HG02588 (cell line): Measurements from ENCODE around the gene MGLL.
A peak's percentile ranks its signal among the peaks of the same experiment; 100 is the strongest.

Experiments
- ATAC-seq: cut with Tn5 transposase; IDR thresholded peaks from one replicate; pipeline ENCODE4 v1.9.1; 2021; ENCODE audit warnings: mild to moderate bottlenecking, moderate library complexity; ENCODE audit not compliant: unreplicated experiment

Gene MGLL

DNA sequence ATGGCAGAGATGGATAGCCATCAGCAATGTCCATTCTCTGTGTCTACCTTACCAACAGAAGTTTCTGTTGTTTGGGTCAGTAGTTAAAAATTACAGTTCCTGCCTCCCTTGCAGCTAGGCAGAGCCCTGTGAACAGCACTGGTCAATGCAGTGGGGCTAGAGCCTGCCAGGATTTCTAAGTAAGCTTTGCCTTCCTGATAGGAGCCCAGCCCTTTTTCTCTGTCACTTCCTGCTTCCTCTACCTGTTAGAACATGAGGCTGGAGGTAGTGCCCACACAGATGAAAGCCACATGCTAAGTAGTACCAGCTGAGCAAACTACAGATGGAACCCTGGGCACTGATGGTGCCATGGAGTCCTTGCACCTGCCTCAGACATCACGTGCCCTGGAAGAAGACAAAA lies 45.0 kb downstream of the MGLL start:
- ATAC-seq = no peak

DNA sequence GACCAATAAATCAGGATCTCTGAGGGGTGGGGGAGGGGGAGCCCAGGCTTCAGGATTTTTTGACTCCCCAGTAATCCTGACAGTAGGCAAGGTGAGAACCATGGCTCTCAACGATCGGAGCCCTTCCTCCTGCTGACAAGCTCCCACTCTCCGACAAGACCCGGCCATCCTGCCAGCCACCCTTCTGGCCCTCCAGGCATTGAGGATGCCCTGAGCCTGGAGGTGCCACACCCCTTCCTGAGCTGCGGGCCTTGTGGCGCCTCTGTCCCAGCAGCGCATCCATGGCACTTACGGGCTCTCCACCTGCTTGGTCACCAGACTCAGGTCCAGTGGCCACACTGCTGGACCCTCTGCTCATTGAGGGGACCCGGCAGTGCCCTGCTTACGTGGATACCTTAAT lies 46.0 kb downstream of the MGLL start:
- no peak for ATAC-seq

DNA sequence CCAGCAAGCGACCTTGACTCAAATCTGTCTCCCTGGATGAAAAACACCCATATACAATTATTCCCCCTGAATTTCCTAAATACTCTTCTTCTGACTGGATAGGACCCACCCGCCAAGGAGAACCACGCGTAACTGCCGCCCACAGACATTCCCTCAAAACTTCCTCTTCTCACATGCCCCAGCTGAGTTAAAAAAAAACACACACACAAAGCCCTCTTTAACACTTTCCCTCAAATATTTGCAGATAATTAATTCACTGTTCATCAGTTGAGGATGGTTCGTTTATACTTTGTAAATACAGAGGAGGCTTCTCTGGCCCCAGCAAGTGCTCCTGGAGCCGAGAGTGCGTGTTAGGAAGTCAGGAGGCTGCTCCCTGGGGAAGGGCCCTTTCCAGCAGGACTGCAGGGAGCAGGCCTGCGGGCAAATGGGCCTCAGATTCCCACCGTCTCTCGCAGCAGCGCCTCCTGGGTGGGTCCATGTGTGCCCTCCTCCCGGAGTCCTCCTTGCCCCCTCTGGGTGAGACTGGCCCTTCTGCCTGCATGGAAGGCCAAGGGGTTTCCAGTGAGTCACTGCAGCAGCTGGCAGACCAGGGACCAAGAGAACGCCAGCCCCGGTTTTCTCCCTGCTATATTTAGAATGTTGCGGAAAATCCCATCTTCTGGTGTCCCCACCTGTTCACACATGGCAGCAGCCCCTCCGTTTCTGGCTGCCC lies 46.8 kb downstream of the MGLL start:
- ATAC-seq = no peak

DNA sequence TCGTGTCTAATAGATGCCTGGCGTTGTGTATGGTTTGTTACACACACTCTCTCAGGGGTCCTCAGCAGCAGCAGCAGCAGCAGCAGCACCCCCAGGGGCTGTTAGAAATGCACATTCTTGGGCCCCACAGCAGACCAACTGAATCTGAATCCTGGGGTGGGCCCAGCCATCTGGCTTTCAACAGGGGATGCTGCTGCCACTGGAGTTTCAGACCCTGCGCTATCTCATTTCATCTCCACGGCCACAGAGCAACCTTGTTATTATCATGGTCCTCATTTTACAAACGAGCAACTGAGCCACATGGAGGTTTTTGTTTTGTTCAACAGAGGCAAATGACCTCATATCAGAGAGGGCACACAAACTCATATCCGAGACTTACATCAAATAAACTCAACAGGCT lies 47.7 kb downstream of the MGLL start:
- no peak for ATAC-seq

DNA sequence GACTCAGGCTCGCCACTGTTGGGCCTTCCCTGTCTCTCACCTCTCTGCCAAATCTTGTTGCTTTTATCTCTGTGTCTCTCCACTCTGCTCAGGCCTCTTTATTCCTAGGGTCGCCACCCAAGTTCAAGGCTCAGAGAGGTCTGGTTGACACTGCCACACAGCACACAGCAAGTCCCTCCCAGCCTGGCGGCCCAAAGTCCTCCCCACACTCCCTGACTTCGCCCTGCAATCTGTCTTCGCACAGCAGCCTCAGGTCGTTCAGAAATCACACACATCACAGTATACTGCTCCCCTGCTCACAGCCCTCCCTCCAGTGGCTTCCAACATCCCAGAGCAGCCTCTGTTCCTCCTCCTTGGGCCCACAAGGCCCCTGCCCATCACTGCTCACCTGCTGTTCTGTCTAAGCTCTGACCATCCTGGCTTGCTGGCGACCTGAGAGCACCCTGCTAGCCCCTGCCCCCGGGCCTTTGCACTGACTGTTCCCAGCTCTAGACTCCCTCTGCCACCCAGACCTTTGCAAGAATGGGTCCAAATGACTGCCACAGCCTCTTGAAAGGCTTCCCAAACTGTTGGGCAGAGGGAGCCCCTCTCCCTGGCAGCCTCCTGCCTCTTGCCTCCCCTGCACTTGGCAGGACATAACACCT lies 48.4 kb downstream of the MGLL start:
- no peak for ATAC-seq

DNA sequence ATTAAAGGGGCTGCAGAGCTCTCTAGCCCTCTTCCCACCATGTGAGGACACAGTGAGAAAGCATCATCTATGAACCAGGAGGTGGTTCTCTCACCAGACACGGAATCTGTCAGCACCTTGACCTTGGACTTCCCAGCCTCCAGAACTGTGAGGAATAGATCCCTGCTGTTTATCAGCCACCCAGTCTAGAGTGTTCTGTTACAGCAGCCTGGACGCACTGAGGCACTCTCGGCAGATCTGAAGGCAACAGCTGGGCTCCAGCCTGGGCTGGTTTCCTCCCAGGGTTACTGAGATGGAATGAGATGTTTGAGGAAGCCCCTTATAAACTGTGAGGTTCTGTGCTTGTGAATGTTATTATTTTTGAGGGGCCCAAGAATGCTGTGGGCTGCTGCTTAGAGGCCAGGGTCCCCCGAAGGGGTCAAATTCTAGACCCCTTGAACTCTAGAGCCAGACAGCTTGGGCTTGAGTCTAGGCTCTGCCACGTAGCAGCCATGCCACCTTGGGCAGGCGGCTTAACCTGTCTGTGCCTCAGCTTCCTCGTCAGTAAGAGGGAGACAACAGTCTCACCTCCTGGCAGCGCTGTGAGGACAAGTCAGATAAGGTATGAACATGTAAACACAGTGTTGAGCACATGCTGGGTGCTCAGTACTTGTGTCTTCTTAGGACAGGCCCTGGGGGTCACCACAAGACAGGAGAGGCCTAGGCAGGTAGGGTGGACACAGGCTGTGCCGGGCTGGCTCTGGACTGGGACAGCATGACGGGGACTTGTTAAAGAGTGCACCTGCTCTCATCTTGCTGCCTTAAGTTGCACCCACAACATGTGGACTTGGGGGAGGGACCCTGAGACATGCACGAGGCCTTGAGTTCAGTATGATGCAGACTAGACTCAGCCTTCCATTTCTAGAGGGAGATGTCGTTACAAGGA lies 49.2 kb downstream of the MGLL start:
- no peak for ATAC-seq

DNA sequence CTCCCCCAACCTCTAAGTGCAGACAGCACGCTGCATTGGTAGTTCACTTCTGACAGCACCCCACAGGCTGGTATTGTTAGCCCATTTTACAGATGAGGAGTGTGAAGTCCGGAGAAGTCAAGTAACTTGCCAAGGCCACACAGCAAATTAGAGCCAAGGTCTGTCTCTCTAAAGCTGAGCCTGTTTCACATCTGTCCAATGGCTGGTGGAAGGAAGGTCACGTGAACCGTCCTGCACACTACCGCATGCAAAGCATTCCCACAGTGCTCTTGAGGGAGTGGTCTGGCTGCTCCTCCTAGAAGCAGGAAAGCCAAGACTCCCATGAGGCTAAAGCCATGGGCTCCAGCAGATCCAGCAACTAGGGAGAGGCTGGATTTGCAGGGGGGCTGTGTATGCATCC lies 50.0 kb downstream of the MGLL start:
- ATAC-seq = no peak

DNA sequence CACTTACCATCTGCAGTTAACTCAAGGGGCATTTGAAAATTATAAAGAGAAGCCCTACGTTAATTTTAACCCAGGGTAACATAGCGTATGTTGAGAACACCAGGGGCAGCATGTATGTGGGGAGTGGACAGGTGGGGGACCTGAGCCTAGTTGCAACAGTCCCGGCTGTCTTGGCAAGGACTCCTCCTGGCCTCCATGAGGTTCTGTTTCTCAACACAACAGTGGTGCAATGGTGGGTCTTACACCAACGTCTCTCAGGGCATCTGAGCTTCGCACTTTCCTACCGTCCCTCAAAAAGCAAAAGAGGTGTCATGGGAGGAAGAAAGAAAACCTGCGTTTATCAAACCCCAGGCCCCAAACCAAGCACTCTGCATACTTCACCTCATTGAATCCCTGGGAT lies 50.6 kb downstream of the MGLL start:
- no peak for ATAC-seq

DNA sequence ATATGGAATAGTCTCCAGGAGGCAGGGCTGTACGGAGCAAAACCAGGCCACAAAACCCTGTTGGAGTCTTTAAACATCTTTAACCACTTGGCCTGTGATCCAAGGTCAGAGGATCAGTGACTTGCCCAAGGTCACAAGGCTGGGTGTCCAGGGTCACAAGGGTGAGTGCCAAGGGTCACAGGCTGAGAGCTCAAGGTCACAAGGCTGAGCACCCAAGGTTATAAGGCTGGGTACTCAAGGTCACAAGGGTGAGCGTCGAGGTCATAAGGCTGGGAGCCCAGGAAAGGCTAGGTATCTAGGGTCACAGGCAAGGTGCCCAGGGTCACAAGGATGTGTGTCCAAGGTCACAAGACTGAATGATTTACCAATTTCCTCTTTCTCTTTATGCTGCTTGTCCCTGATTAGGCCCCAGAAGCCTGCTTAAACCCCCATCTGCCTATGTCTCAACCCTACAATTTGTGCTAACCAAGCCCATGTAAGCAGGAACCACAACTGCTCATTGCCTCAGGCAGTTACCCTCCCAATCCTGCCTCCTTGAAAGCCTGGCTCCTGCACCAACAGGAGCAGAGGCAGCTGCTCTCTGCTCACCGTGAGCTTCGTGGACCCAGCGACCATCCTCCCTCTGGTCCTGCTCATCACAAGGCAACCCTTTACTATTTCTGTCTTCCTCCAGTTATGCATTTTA lies 51.5 kb downstream of the MGLL start:
- ATAC-seq = no peak

DNA sequence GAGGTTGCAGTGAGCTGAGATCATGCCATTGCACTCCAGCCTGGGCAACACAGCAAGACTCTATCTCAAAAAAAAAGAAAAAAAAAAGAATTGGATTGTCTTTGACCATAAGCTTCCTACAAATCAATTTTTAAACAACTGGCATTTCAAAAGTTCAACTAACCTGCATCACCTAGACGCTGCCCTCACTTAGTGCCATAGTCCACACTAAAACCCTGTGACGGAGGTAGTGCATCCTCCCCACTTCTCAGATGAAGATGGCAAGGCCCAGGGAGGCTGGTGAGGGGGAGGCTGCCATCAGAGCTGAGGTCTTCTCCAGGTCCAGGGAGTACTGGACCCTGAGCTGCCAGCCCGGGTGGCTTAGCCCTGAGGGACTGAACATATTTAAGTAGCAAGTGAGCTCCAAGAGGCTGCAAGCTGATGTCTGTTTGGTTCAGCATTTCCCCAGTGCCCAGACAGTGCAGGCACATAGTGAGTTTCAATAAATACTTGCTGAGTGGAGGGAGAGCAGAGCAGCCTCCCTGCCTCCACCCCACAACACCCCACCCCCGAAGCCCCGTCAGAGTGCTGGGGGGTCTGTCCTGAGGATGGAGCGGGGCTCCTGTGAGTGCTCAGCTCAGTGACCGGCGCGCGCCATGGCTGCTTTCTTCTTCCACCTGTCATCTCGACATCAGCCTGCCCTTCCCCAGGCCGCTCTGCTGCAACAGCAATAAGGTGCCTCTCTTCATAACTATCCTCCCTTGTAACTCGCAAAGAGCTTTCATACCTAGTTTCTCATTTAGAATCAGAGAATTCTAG lies 52.8 kb downstream of the MGLL start:
- ATAC-seq = no peak

DNA sequence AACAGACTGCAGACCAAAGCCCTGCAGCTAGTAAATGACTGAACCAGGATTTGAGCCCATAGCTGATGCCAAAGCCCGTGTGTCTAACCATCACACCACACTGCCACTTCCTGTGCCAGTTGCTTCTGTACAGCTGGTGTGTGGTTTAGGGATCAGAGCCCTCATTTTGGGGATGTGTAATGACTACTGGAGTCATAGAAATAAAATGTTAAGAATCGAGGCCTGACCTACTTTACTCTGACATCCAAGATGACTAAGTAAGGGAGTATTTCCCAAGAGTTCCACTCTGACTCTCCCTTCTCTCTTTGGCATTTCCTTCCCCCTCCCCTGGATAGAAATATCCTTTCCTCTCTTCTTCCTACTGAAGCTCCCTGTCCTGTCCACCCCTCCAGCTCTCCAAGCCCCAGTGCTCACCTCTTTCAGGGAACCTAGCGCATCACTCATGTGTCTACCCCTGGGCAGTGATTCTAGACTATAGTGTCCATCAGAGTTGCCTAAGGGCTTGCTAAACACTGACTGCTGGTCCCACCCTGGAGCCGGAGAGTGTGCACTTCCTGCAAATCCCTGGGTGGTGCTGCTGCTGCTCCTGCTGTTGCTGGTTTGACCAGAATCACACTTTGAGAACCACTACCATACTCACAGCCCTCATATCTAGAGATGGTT lies 53.8 kb downstream of the MGLL start:
- ATAC-seq = no peak

DNA sequence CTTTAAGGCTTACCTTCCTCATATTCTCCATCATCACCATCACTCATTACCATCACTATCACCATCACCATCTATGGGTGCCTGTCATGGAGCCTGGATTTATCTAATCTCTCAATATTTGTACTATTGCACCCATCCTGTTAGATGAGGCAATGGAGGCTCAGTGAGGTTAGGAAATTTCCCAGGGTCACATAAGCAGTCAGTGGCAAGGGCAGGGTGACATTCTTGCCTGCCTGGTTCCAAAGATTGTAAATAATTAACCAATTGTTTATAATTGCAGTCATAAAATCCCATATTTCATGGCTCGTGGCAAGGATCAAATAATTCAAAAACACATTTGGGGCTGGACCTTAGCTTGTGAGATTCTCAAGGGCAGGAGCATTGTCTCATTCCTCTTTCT lies 55.2 kb downstream of the MGLL start:
- ATAC-seq = no peak

DNA sequence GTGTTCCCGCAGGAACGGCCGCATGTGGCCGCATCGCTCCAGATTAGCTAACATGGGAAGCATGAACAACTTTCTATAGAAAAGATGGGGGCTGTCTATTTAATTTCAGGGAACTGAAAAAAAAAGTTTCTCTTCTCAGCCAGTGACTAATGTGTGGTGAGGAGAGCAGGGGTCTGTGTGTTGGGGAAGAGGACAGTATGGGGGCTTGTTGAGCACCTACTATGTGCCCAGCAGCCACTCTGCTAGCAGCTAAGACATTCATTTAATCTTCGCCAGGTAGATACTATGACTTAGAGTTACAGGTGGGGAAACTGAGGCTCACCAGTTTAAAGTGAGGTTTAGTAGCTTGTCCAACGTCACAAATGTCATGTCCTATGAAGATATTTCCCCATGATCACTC lies 56.6 kb downstream of the MGLL start:
- ATAC-seq = no peak

DNA sequence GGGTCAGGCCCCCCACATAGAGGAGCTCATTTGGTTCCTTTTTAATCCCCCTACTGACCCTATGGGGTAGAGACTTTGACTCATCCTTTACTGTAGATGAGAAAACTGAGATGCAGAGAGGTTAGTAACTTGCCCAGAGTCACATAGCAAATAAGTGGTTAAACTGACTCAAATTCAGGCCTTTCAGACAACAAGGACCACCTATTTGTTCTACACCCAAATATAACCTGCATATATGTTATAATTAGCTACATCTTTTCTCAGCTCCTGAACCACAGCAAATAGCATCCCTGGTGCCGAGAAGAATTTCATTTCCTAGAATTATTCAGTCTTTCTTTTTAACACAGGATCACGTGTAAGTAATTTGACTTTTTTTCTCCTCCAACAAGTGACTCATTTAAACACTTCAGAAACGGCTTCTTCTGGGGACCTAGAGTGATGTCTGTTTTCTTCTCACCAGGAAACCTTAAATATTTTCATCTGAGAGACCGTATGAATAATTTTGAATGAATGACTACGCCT lies 57.4 kb downstream of the MGLL start:
- ATAC-seq = peak; percentile 25

DNA sequence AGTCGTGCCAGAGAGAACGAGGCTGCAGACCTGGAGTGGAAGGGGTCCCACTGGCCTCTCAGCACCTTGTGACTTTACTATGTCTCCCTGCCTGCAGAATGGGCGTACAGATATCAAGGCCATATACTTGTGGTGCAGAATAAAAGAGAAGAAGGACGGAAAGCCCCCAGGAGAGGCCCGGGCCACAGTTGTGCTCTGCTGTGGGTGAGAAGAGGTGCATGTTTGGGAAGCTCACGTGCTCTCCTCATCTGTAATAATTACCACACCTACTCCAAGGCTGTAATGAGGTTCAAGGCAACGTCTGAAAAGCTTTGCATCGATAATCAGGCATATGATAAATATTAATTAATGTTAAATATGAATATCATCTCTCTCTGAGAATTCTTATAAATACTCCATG lies 58.0 kb downstream of the MGLL start:
- no peak for ATAC-seq

DNA sequence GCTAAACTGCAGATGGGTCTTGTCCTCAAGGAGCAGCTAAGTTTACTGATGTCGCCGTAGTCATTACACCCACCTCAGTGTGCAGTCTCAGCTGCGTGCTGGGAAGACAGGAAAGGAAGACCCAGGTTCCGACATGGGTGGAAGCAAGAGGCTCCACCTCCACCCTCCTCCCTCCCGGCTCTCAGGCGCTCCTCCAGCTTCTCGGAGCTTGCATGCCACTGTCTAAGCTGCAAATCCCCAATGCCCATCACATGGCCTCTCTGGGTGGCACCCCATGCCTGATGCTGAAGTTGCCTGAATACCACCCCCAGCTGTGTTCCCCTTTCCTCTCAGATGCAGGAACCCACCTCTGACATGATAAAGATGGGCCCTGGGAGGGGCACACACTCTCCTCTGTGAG lies 58.5 kb downstream of the MGLL start:
- no peak for ATAC-seq

DNA sequence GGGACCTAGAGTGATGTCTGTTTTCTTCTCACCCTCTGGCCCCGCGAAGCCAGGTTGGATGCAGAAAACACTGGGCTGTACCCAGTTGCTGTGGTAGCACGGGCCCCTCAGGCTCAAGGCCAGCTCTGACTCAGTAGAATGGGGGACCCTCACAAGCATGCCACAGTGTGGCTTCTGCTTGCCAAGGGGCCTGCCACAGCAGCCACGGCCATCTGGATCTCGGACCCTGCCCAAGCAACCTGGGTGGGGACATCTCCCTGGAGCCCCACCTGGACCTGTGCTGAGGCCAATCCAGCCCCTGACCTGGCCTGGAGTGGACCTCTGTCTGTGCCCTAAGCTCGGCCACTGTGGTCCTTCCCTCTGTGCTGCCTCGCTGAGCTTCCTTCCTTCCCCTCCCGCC lies 59.0 kb downstream of the MGLL start:
- no peak for ATAC-seq

DNA sequence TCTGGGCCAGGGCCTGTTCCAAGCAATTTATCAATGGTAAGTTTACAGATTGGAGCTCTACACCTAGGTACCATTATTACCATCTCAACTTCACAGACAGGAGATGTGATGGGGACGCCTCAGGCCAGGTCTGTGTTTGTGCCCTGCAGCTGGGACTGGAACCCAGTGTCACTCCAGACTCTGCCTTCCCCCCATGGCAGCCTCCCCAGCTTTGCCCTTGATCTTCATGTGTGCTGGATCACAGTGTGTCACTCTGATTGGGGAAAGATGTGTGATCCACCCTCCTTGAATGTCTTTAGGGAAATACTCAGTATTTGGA lies 59.6 kb downstream of the MGLL start:
- no peak for ATAC-seq

DNA sequence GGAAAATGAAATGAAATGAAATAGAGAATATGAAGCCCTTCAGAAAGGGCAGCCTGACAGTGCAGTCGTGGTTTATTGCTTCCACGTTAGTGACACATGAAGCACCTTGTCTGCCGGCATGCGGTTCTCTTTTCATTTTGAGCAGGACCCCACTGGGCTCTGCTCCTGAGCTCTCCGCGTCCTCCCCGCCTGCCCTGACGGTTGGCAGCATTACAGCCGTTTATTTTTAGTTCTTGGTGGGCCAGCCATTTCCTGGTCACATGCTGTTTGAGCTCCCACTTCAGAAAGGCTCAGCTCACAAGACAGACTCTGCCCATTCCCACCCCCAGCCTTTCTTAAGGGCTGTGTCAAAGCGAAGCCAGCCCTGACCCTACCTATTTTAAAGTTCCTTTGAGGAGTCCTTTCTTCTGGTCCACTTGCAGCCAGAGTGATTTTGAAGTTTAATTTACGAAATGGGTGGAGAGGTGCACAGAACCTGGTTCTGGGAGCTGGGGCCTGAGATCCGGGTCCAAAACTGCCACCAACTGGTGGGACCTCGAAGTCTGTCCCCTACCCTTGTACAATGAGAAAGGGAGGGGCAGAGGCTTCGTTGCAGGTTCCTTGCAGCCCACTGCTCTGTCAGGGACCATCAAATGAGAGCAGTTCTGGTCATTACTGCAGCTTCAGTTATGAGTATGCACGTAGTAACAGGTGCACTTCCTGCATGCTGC lies 60.1 kb downstream of the MGLL start:
- ATAC-seq = peak; percentile 53
